H1 (cell line): ENCODE results near the gene MICA. TPM values are rescaled to one million over a fixed set of nuclear protein-coding genes. Genes with fewer than 3 reads are reported as not detected.

Source experiments
- CBX8 ChIP-seq: fragments of 300-800, 300-1000 bp; sonication (generic); IDR thresholded peaks from 2 replicates; pipeline ENCODE4 v1.7.1; 2016; ENCODE audit warnings: low read depth, low read length, borderline replicate concordance
- GTF2F1 ChIP-seq: IDR thresholded peaks from 2 replicates; pipeline ENCODE4 v1.6.1; 2012; ENCODE audit warnings: low read depth, low read length, improper control_type of control experiment, borderline replicate concordance
- PHF8 ChIP-seq: fragments of 200-600 bp; sonication (generic); conservative IDR thresholded peaks from 2 replicates; pipeline ENCODE4 v1.7.1; 2012; ENCODE audit warnings: low read depth, mild to moderate bottlenecking, inconsistent platforms, low read length, moderate library complexity
- POLR2AphosphoS5 ChIP-seq: IDR thresholded peaks from 2 replicates; pipeline ENCODE4 v1.6.1; 2011; ENCODE audit warnings: low read depth, low read length
- SP2 ChIP-seq: IDR thresholded peaks from 2 replicates; pipeline ENCODE4 v1.6.1; 2012; ENCODE audit warnings: mild to moderate bottlenecking, low read length, inconsistent platforms
- polyA plus RNA-seq, 7 experiments: library from polyadenylated mRNA; depleted of rRNA in 3 of 7; stranded (reverse) in 5 of 7; unstranded in 2 of 7; fragments of >200 nt in 5 of 7; fragments of 200-250 nt in 2 of 7; gene quantifications; 1 replicate in 5 of 7; 2 replicates in 1 of 7; 4 replicates in 1 of 7; pipeline versions ENCODE4 v1.2.1 to v1.2.3, GENCODE V29; 2011 to 2013; ENCODE audit warnings: missing spikeins in 2 of 7, mixed read lengths in 2 of 7
- total RNA-seq: library from RNA; stranded (reverse); fragmentation: NEBNext Ultra II Directional; extraction: Animal tissue kit (Norgen Biotek cat#: 25700); gene quantifications from 2 replicates; pipeline ENCODE4 v1.2.1, GENCODE V29; 2021
- TF ChIP-seq, protein P1 (sequence below): fragments of 300-600 bp; sonication (generic); IDR thresholded peaks from 2 replicates; pipeline ENCODE4 v1.7.1; 2012; ENCODE audit warnings: low read length, moderate library complexity, mild to moderate bottlenecking, inconsistent platforms; ENCODE audit not compliant: insufficient replicate concordance

Gene MICA
- total and polyA plus RNA-seq, 2 of the 8 experiments (the other 6 are each of a cell fraction or from before 2014, with no cell fraction given) = 12.5 to 16.3 TPM

DNA sequence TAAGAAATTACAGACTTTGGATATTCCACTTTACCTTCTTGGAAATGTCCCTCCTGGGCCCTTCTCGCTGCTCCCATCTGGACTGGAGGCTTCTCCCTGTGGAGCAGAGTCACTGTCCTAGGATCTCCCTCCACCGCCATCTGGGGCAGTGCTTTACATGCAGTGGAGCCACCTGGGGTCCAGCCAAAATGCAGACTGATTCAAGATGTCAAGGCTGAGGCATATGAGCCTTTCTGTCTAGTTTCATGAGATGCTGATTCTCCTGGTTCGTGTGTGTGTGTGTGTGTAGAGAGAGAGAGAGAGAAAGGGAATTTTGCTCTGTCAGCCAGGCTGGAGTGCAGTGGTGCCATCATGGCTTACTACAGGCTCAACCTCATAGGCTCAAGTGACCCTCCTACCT, 14.9 kb downstream of the MICA start (continued):
- TF ChIP-seq, protein P1, sequence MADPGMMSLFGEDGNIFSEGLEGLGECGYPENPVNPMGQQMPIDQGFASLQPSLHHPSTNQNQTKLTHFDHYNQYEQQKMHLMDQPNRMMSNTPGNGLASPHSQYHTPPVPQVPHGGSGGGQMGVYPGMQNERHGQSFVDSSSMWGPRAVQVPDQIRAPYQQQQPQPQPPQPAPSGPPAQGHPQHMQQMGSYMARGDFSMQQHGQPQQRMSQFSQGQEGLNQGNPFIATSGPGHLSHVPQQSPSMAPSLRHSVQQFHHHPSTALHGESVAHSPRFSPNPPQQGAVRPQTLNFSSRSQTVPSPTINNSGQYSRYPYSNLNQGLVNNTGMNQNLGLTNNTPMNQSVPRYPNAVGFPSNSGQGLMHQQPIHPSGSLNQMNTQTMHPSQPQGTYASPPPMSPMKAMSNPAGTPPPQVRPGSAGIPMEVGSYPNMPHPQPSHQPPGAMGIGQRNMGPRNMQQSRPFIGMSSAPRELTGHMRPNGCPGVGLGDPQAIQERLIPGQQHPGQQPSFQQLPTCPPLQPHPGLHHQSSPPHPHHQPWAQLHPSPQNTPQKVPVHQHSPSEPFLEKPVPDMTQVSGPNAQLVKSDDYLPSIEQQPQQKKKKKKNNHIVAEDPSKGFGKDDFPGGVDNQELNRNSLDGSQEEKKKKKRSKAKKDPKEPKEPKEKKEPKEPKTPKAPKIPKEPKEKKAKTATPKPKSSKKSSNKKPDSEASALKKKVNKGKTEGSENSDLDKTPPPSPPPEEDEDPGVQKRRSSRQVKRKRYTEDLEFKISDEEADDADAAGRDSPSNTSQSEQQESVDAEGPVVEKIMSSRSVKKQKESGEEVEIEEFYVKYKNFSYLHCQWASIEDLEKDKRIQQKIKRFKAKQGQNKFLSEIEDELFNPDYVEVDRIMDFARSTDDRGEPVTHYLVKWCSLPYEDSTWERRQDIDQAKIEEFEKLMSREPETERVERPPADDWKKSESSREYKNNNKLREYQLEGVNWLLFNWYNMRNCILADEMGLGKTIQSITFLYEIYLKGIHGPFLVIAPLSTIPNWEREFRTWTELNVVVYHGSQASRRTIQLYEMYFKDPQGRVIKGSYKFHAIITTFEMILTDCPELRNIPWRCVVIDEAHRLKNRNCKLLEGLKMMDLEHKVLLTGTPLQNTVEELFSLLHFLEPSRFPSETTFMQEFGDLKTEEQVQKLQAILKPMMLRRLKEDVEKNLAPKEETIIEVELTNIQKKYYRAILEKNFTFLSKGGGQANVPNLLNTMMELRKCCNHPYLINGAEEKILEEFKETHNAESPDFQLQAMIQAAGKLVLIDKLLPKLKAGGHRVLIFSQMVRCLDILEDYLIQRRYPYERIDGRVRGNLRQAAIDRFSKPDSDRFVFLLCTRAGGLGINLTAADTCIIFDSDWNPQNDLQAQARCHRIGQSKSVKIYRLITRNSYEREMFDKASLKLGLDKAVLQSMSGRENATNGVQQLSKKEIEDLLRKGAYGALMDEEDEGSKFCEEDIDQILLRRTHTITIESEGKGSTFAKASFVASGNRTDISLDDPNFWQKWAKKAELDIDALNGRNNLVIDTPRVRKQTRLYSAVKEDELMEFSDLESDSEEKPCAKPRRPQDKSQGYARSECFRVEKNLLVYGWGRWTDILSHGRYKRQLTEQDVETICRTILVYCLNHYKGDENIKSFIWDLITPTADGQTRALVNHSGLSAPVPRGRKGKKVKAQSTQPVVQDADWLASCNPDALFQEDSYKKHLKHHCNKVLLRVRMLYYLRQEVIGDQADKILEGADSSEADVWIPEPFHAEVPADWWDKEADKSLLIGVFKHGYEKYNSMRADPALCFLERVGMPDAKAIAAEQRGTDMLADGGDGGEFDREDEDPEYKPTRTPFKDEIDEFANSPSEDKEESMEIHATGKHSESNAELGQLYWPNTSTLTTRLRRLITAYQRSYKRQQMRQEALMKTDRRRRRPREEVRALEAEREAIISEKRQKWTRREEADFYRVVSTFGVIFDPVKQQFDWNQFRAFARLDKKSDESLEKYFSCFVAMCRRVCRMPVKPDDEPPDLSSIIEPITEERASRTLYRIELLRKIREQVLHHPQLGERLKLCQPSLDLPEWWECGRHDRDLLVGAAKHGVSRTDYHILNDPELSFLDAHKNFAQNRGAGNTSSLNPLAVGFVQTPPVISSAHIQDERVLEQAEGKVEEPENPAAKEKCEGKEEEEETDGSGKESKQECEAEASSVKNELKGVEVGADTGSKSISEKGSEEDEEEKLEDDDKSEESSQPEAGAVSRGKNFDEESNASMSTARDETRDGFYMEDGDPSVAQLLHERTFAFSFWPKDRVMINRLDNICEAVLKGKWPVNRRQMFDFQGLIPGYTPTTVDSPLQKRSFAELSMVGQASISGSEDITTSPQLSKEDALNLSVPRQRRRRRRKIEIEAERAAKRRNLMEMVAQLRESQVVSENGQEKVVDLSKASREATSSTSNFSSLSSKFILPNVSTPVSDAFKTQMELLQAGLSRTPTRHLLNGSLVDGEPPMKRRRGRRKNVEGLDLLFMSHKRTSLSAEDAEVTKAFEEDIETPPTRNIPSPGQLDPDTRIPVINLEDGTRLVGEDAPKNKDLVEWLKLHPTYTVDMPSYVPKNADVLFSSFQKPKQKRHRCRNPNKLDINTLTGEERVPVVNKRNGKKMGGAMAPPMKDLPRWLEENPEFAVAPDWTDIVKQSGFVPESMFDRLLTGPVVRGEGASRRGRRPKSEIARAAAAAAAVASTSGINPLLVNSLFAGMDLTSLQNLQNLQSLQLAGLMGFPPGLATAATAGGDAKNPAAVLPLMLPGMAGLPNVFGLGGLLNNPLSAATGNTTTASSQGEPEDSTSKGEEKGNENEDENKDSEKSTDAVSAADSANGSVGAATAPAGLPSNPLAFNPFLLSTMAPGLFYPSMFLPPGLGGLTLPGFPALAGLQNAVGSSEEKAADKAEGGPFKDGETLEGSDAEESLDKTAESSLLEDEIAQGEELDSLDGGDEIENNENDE = no peak
- TF ChIP-seq GTF2F1 (no peak), CBX8 (no peak), PHF8 (no peak), POLR2AphosphoS5 (no peak), SP2 (no peak)
